Right lobe of liver (tissue), 6 donors: Measurements from ENCODE around the gene YEATS4. TPM values are rescaled to one million over a fixed set of nuclear protein-coding genes. Genes with fewer than 3 reads are reported as not detected.

Experiments used
- ATAC-seq, 4 donors: fragments of 200-7000 bp; cut with Tn5 transposase; one replicate each; pipeline ENCODE4 v1.9.1; 2020; ENCODE audit warnings: mild to moderate bottlenecking in 4 of 4, moderate library complexity in 4 of 4
- DNase-seq, 3 donors: peaks; one replicate each; pipeline ENCODE4 v3.0.0-alpha.2; 2020
- H3K27ac ChIP-seq, 3 donors: fragments of 200-600 bp; one replicate each; pipeline ENCODE4 v1.8.0; 2022
- H3K27me3 ChIP-seq, 2 donors: fragments of 200-600 bp; one replicate each; pipeline ENCODE4 v1.8.0; 2022
- H3K36me3 ChIP-seq, 4 donors: fragments of 200-600 bp; sonication (generic) in 1 of 4; one replicate each; pipeline versions ENCODE4 v1.5.1 to v1.8.0; 2017 to 2022; ENCODE audit warnings: control low read depth in 1 of 4
- H3K4me1 ChIP-seq, 4 donors: fragments of 200-600 bp; sonication (generic) in 1 of 4; one replicate each; pipeline versions ENCODE4 v1.5.1 to v1.8.0; 2017 to 2022; ENCODE audit warnings: control low read depth in 1 of 4
- H3K4me3 ChIP-seq, 3 donors: fragments of 200-600 bp; one replicate each; pipeline ENCODE4 v1.8.0; 2022
- H3K9me3 ChIP-seq, 4 donors: fragments of 200-600 bp; sonication (generic) in 1 of 4; one replicate each; pipeline versions ENCODE4 v1.5.1 to v1.8.0; 2017 to 2022; ENCODE audit warnings: control low read depth in 1 of 4
- POLR2A ChIP-seq: fragments of 450-650 bp; IDR thresholded peaks from one replicate; pipeline ENCODE4 v1.6.1; 2017; ENCODE audit warnings: antibody characterized with exemption, mild to moderate bottlenecking
- WGBS: methylation state at CpG from one replicate; pipeline ENCODE4 v1.1.6; 2018; ENCODE audit warnings: low coverage, low lambda C conversion rate; ENCODE audit not compliant: insufficient coverage; ENCODE audit errors: missing lambda C conversion rate; 5-methylcytosine and 5-hydroxymethylcytosine counted together
- intact Hi-C, 2 donors: fragments of 100-400 bp; cut with DNase I; formaldehyde crosslinking; loops; one replicate each; pipeline versions ENCODE4 v1.11.2 to v1.14.1; 2022
- total RNA-seq, 6 experiments: library from RNA; depleted of rRNA in 2 of 6; stranded (reverse); fragments of >200 nt in 2 of 6; fragmentation: NEBNext Ultra II Directional in 3 of 6; extraction: Animal tissue kit (Norgen Biotek cat#: 25700) in 3 of 6; gene quantifications; one replicate each; pipeline versions ENCODE4 v1.1.0 to v1.2.4, GENCODE V29; 2016 to 2023
- TF ChIP-seq, protein P1 (sequence below), 4 donors: fragments of 200-600 bp in 3 of 4; fragments of 450-650 bp in 1 of 4; IDR thresholded peaks; one replicate each; pipeline versions ENCODE4 v1.5.1 to v1.8.0; 2016 to 2022; ENCODE audit warnings: antibody characterized with exemption in 4 of 4, mild to moderate bottlenecking in 2 of 4
- donor health status: DM: no; HTN: yes; CAD: no.
- donor health status: DM: no; HTN: no; CAD: no.
- donor health status: DM: no; HTN: no; CAD: no.
- donor health status: DM: no; HTN: yes; CAD: no.
- donor health status: DM: no; HTN: yes; CAD: no.

Gene YEATS4
- total RNA-seq, 6 experiments from 2014 or later: 2.9 to 17.3 (median 5.8) TPM

- no peak overlapping the region for H3K4me3 ChIP-seq
- H3K36me3 ChIP-seq: no peaks in the 10 kb centered on the region
- H3K9me3 ChIP-seq: no peaks in the 10 kb centered on the region
- no peaks in the 10 kb centered on the region for H3K27me3 ChIP-seq
- TF ChIP-seq, protein P1, sequence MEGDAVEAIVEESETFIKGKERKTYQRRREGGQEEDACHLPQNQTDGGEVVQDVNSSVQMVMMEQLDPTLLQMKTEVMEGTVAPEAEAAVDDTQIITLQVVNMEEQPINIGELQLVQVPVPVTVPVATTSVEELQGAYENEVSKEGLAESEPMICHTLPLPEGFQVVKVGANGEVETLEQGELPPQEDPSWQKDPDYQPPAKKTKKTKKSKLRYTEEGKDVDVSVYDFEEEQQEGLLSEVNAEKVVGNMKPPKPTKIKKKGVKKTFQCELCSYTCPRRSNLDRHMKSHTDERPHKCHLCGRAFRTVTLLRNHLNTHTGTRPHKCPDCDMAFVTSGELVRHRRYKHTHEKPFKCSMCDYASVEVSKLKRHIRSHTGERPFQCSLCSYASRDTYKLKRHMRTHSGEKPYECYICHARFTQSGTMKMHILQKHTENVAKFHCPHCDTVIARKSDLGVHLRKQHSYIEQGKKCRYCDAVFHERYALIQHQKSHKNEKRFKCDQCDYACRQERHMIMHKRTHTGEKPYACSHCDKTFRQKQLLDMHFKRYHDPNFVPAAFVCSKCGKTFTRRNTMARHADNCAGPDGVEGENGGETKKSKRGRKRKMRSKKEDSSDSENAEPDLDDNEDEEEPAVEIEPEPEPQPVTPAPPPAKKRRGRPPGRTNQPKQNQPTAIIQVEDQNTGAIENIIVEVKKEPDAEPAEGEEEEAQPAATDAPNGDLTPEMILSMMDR (IDR thresholded peaks at IDR 0.05): no peak
- no peak for TF ChIP-seq POLR2A
- 94% methylated on average over 3 of the region's 3 CpGs for WGBS
- H3K27ac ChIP-seq: no peak overlapping the region
- intact Hi-C loops: no loop called here
- peaks cover 0 to 18% (median 7%) of the 10 kb centered on the region in 4 donors for H3K4me1 ChIP-seq
- no peak for ATAC-seq
- no peak for DNase-seq
Observed at GRCh38 chr12:69421548-69421947, 62.0 kb downstream of the YEATS4 start.

- peaks cover 0 to 2% (median under 1%) of the 10 kb centered on the region in 4 donors for H3K4me1 ChIP-seq
- H3K27me3 ChIP-seq: no peaks in the 10 kb centered on the region
- H3K36me3 ChIP-seq: no peaks in the 10 kb centered on the region
- no peak for TF ChIP-seq POLR2A
- TF ChIP-seq, protein P1 (IDR thresholded peaks at IDR 0.05): no peak
- H3K4me3 ChIP-seq: no peak overlapping the region
- DNase-seq (no peak), ATAC-seq (no peak)
- no peaks in the 10 kb centered on the region for H3K9me3 ChIP-seq
- H3K27ac ChIP-seq: no peak overlapping the region
- 82% methylated on average over 5 of the region's 5 CpGs for WGBS
- intact Hi-C loops: no loop called here
Observed at GRCh38 chr12:69423037-69423905, 63.7 kb downstream of the YEATS4 start.

DNA sequence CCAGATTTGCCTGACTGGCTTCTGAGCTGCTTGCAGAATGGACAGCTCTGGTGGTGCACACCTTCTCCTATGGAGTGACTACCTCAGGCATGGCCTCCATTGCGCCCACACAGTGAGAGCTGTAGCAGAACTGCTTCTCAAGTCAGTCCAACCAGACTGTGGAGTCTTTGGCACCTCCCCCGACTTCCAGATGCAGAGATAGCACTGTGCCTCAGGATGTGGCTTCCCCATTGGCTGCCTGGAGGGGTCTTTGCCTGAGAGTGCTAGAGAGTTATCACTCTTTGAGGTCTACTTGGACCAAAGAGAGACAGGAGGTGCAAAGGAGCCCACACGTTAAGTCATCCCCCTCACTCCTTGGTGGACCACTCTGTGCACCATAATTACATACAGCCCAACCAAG is 65.9 kb downstream of the YEATS4 start:
- TF ChIP-seq, protein P1 (IDR thresholded peaks at IDR 0.05): no peak
- TF ChIP-seq POLR2A: no peak
- Histone ChIP-seq H3K4me1 (peaks cover 0 to under 1% (median under 1%) of the 10 kb centered on the region in 4 donors), H3K36me3 (no peaks in the 10 kb centered on the region), H3K27me3 (no peaks in the 10 kb centered on the region), H3K9me3 (no peaks in the 10 kb centered on the region), H3K27ac (no peak overlapping the region), H3K4me3 (no peak overlapping the region)
- intact Hi-C loops: no loop called here
- no CpG with 5 or more reads among the region's 3 CpGs for WGBS
- ATAC-seq (no peak), DNase-seq (no peak)

- TF ChIP-seq POLR2A: no peak
- TF ChIP-seq, protein P1 (IDR thresholded peaks at IDR 0.05): no peak
- H3K27ac ChIP-seq: no peak overlapping the region
- WGBS: 90% methylated on average over 7 of the region's 7 CpGs
- H3K9me3 ChIP-seq: no peaks in the 10 kb centered on the region
- no peak for DNase-seq
- ATAC-seq: no peak
- H3K4me1 ChIP-seq: peaks cover 0 to 12% (median 6%) of the 10 kb centered on the region in 4 donors
- H3K4me3 ChIP-seq: no peak overlapping the region
- no peaks in the 10 kb centered on the region for H3K27me3 ChIP-seq
- no peaks in the 10 kb centered on the region for H3K36me3 ChIP-seq
- intact Hi-C loops: no loop called here
Observed at GRCh38 chr12:69428351-69429073, 69.0 kb downstream of the YEATS4 start.
